Neural progenitor cell (in vitro differentiated cells): ENCODE results near the gene CASP12.

Source experiments
- EZH2 ChIP-seq: fragments of 200-600 bp; sonication (generic); IDR thresholded peaks from 2 replicates; pipeline ENCODE4 v1.6.1; 2017; ENCODE audit warnings: antibody characterized with exemption, mild to moderate bottlenecking, moderate library complexity
- EZH2phosphoT487 ChIP-seq: fragments of 200-600 bp; sonication (generic); IDR thresholded peaks from 2 replicates; pipeline ENCODE4 v1.6.1; 2017; ENCODE audit warnings: antibody characterized with exemption
- TF ChIP-seq, protein P1 (sequence below): fragments of 200-600 bp; sonication (generic); IDR thresholded peaks from 2 replicates; pipeline ENCODE4 v1.5.1; 2017; ENCODE audit warnings: antibody characterized with exemption, mild to moderate bottlenecking

DNA sequence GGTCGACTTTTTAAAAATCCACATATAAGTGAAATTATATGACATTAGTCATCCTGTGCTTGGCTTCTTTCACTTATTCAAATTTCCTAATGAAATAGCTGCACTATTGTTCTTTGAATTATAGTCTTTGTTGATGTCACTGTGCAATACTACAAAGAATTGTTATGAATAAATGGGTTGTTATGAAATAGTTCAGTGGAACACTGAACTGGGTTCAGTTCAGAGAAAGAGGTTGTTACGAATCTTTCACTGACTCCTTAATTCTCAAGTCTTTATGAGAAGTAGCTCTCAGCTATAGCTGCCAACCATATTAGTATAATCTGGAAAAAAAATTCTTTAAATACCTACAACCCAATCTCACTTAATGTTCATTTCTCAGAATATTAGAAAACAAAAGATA, 42.3 kb downstream of the CASP12 start:
- TF ChIP-seq, protein P1, sequence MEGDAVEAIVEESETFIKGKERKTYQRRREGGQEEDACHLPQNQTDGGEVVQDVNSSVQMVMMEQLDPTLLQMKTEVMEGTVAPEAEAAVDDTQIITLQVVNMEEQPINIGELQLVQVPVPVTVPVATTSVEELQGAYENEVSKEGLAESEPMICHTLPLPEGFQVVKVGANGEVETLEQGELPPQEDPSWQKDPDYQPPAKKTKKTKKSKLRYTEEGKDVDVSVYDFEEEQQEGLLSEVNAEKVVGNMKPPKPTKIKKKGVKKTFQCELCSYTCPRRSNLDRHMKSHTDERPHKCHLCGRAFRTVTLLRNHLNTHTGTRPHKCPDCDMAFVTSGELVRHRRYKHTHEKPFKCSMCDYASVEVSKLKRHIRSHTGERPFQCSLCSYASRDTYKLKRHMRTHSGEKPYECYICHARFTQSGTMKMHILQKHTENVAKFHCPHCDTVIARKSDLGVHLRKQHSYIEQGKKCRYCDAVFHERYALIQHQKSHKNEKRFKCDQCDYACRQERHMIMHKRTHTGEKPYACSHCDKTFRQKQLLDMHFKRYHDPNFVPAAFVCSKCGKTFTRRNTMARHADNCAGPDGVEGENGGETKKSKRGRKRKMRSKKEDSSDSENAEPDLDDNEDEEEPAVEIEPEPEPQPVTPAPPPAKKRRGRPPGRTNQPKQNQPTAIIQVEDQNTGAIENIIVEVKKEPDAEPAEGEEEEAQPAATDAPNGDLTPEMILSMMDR, result no peak
- no peak for TF ChIP-seq EZH2
- TF ChIP-seq EZH2phosphoT487, result no peak
